Stimulated activated CD4-positive, alpha-beta T cell treated with anti-CD3 and anti-CD28 coated beads, Interleukin-15, amount 100 ng/mL, for 48 hours (primary cell): ENCODE results near the gene UTS2.
A peak's percentile ranks its signal among the peaks of the same experiment; 100 is the strongest.

Experiments used
- DNase-seq, 2 donors: peaks; one replicate each; pipeline ENCODE4 v3.0.0-alpha.2; 2020; ENCODE audit warnings: low read depth in 2 of 2

UTS2 gene

DNA sequence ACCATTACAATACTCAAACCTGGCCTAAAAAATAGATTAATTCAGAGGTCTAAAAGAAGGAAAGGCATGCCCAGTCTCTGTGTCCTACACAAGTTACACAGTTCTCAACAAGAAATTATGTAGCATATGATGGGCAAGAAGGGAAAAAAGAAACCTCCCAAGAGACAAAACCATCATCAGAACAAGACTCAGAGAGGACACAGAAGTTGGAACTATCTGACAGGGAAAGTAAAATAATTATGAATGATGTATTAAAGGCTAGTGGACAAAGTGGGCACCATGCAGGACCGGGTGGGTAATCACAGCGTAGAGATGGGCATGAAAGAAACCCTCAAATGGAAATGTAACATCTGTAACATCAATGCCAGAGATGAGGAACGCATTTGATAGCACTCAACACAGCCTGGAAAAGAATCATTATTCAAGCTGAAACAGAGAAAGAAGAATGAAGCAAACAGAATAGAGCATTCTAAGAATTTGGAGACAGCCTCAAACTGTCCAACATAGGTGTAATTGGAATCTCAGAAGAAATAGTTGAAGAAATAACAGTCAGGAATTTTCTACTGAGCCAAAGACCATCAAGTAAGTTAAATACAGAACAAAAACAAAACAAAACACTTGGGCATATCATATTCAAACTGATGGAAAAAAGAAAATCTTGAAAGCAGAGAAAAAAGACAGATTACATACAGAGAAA lies 39.0 kb downstream of the UTS2 start:
- no peak for DNase-seq

DNA sequence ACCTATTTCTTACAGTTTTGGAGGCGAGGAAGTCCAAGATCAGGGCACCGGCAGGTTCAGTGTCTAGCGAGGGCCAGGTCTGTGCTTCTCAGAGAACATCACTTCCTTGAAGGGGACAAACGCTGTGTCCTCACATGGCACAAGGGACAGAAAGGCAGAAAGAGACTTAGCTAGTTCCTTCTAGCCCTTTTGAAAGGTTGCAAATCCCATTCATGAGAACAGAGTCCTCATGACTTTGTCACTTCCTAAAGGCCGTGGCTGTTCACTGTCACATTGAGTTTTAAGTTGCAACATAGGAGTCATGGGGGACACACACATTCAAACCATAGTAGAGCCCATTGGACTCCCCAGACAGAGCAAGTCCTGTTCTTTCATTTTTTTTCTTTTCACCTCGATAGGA lies 41.4 kb downstream of the UTS2 start:
- DNase-seq, result no peak

DNA sequence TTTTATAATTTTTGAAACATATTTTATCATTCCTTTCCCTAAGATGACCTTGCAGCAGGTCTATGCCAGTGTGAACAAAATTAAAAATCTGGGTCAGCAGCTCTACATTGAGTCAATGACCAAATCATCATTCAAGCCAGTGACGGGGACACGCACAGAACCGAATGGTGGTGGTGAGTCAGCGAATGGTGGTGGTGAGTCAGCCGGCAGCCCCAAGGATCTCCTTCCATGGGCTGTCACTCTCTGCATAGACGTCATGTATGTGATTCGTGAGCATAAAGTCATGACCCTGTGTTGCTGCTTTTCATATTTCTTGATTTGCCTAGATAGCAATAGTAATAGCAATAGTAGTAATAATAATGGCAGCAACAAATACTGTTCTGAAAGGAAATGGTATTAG lies 42.5 kb downstream of the UTS2 start:
- peak in 1 of 2 donors; percentile 21 for DNase-seq

GRCh38 chr1:7809742-7810141 lies 43.1 kb downstream of the UTS2 start:
- DNase-seq, result no peak

- DNase-seq, result no peak
Measured at GRCh38 chr1:7808253-7808844, 44.5 kb downstream of the UTS2 start.

- no peak for DNase-seq
Measured at GRCh38 chr1:7805460-7805859, 47.4 kb downstream of the UTS2 start.
